ENCODE measurements around the gene NAGPA. TPM values are rescaled to one million over a fixed set of nuclear protein-coding genes. Genes with fewer than 3 reads are reported as not detected.

NAGPA gene
- total and polyA plus RNA-seq, 8 donors: 3.7 to 10.0 (median 6.6) TPM

DNA sequence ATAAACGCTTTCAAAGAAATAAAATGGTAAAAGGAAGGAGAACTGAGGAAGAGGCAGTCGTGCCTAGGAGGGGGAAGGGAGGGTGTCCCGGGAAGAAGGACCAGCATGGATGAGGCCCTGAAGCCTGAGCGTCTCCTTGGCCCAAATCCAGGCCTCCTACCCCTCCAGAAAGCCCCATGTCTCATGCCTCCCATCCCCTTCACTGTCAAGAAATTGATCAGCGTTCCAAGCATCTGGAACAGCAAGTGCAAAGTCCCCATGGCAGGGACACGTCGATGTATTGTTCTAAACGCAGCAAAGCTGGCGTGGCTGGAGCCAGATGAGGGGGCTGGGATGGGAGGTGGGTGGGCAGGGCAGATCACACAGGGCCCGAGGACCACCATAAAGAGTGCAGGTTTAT is 53.0 kb downstream of the NAGPA start:
- Histone ChIP-seq H3K9me3 (no peaks in the 10 kb centered on the region), H3K27ac (no peak overlapping the region), H3K4me3 (no peak overlapping the region), H3K36me3 (no peaks in the 10 kb centered on the region), H3K27me3 (no peaks in the 10 kb centered on the region), H3K4me1 (peaks cover 4 to 10% (median 8%) of the 10 kb centered on the region in 3 donors)
- TF ChIP-seq, protein P1, sequence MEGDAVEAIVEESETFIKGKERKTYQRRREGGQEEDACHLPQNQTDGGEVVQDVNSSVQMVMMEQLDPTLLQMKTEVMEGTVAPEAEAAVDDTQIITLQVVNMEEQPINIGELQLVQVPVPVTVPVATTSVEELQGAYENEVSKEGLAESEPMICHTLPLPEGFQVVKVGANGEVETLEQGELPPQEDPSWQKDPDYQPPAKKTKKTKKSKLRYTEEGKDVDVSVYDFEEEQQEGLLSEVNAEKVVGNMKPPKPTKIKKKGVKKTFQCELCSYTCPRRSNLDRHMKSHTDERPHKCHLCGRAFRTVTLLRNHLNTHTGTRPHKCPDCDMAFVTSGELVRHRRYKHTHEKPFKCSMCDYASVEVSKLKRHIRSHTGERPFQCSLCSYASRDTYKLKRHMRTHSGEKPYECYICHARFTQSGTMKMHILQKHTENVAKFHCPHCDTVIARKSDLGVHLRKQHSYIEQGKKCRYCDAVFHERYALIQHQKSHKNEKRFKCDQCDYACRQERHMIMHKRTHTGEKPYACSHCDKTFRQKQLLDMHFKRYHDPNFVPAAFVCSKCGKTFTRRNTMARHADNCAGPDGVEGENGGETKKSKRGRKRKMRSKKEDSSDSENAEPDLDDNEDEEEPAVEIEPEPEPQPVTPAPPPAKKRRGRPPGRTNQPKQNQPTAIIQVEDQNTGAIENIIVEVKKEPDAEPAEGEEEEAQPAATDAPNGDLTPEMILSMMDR (IDR thresholded peaks at IDR 0.05): no peak
- no peak for ATAC-seq
- FAIRE-seq: no peak
- intact Hi-C loops (cut with DNase I): no loop called here
- 74 to 78% methylated on average over 10 of the region's 10 CpGs for WGBS, 2 donors
- DNase-seq: no peak

DNA sequence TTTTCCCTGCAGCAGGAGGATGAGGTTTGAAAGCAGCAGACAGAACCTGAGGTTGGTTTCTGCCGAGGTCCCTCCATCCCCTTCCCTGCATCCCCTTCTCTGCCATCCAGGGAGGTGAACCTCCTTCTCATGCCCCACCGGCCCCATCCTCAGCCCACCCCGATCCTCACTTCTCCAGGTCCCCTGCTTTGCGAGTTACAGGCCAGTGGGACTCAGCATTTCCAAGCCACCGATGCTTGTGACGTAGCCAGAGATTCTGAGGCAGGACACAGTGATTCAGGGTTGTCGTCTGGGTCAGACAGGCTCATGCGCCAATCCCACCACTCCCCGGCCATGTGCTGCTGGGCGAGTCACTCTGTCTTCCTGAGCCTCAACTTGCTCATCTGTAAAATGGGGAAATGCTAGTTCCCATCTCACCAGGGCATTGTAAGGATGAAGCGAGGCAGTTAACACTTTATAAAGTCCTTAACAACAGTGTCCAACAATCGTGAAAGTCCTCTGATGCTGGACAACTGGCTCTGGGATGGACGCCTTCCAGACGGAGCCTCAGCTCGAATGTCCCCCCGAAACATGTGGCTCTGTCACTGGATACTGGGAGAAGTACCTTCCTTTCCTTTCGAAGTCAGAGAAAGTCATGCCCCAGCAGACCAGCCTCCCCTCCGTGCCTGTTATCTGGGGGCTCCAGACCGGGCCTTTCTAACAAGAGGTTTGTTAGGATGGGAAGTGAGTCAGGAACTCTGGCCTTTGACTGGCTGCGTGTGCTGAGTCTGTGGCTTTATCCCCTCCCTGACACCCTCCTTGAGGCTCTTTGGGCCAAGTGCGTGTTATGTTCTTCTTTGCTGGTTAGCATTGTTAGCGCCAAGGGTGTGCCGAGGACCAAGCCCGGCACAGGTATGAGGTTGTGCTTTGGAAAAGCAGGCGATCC is 53.7 kb downstream of the NAGPA start:
- Histone ChIP-seq H3K4me3 (no peak overlapping the region), H3K9me3 (no peaks in the 10 kb centered on the region), H3K4me1 (peaks cover 4 to 10% (median 8%) of the 10 kb centered on the region in 3 donors), H3K27ac (no peak overlapping the region), H3K36me3 (no peaks in the 10 kb centered on the region), H3K27me3 (no peaks in the 10 kb centered on the region)
- FAIRE-seq (no peak), ATAC-seq (no peak), DNase-seq (no peak)
- TF ChIP-seq, protein P1 (IDR thresholded peaks at IDR 0.05): no peak
- WGBS, 2 donors: 77 to 85% methylated on average over 25 of the region's 25 CpGs
- intact Hi-C loops (cut with DNase I): no loop called here

DNA sequence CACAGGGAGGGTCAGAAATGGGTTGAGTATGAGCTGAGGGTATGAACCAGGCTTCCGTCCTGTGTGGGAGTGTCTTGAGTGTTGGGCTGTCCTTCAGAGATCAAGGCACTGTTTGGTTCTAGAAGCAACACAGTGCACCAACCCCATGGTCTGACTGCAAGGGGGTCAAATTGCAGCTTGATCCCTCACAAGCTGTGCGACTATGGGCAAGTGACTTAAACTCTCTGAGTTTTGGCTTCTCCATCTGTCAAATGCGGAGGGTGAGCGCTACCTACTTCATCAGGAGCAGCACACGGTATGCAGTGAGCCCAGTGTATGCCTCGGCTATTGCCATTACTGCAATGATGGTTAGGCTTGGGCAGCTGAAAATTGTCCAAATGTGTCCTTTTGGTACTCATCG is 54.6 kb downstream of the NAGPA start:
- no peaks in the 10 kb centered on the region for H3K27me3 ChIP-seq
- no peaks in the 10 kb centered on the region for H3K9me3 ChIP-seq
- intact Hi-C loops (cut with DNase I): no loop called here
- 90 to 91% methylated on average over 7 of the region's 7 CpGs for WGBS, 2 donors
- no peaks in the 10 kb centered on the region for H3K36me3 ChIP-seq
- TF ChIP-seq, protein P1 (IDR thresholded peaks at IDR 0.05): no peak
- no peak overlapping the region for H3K4me3 ChIP-seq
- no peak overlapping the region for H3K27ac ChIP-seq
- FAIRE-seq: no peak
- ATAC-seq: no peak
- DNase-seq: no peak
- peaks cover 4 to 10% (median 8%) of the 10 kb centered on the region in 3 donors for H3K4me1 ChIP-seq

DNA sequence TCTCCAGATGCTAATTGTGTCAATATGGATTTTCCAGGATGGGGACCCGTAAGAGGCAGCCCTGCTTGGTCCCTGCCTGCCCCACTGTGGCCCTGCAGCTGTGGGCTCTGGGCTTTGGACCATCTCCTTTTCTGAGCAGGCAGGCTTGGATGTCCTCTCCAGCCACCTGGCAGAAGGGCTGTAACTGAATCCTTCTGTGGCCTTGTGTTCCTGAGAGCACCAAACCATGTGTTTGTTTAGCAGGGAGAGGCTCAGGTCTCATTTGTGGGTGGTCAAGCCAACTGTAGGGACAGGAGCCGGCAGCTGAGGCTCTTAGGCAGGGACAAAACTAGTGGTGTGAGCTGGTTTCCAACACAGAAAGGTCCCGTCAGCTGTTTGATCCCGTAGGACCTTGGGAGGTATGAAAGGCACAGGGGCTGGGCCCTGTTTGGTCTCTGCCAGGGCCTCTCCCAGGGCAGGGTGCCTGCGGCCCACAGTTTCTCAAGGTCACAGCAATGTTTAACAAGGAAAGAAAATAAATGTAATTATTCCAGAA is 57.1 kb downstream of the NAGPA start:
- no peak overlapping the region for H3K4me3 ChIP-seq
- peaks cover 4 to 10% (median 8%) of the 10 kb centered on the region in 3 donors for H3K4me1 ChIP-seq
- ATAC-seq: peak; percentile 93 to 97 (median 96)
- no peaks in the 10 kb centered on the region for H3K9me3 ChIP-seq
- intact Hi-C loops (cut with DNase I): no loop called here
- 20 to 23% methylated on average over 5 of the region's 5 CpGs for WGBS, 2 donors
- DNase-seq: peak; percentile 80 to 92 (median 84)
- no peaks in the 10 kb centered on the region for H3K36me3 ChIP-seq
- no peaks in the 10 kb centered on the region for H3K27me3 ChIP-seq
- FAIRE-seq: no peak
- TF ChIP-seq, protein P1 (IDR thresholded peaks at IDR 0.05): no peak
- H3K27ac ChIP-seq: peak overlapping the region; percentile 51 to 80 (median 73)
